GM12878 (cell line): ENCODE measurements around the gene MCFD2.

Source experiments
- BCL11A ChIP-seq: IDR thresholded peaks from 2 replicates; pipeline ENCODE4 v1.6.1; 2011; ENCODE audit warnings: low read depth, low read length
- CHD2 ChIP-seq: IDR thresholded peaks from 2 replicates; pipeline ENCODE4 v1.6.1; 2011; ENCODE audit warnings: low read depth, low read length, improper control_type of control experiment, borderline replicate concordance
- EP300 ChIP-seq, 2 experiments: fragments of 150-350 bp in 1 of 2; IDR thresholded peaks; 2 replicates each; pipeline ENCODE4 v1.6.1; 2011 to 2012; ENCODE audit warnings: low read depth in 2 of 2, low read length in 2 of 2, borderline replicate concordance in 1 of 2, improper control_type of control experiment in 1 of 2, inconsistent platforms in 1 of 2; ENCODE audit not compliant: control insufficient read depth in 1 of 2
- LARP7 ChIP-seq: fragments of 450-650 bp; IDR thresholded peaks from 2 replicates; pipeline ENCODE4 v1.6.1; 2017; ENCODE audit warnings: mild to moderate bottlenecking
- MYC ChIP-seq: IDR thresholded peaks from 2 replicates; pipeline ENCODE4 v1.6.1; 2011; ENCODE audit warnings: mild to moderate bottlenecking, low read length, moderate library complexity, inconsistent platforms; ENCODE audit not compliant: insufficient read depth, insufficient replicate concordance, insufficient read length, severe bottlenecking
- TF ChIP-seq, protein P1 (sequence below): IDR thresholded peaks from 2 replicates; pipeline ENCODE4 v1.6.1; 2012; ENCODE audit warnings: low read depth, low read length, improper control_type of control experiment

GRCh38 chr2:46914578-46915230 lies 902 bp downstream of the MCFD2 start:
- no peak for TF ChIP-seq LARP7
- TF ChIP-seq EP300 (IDR thresholded peaks at IDR 0.05; ENCODE audit: borderline replicate concordance in 1 of 2, control insufficient read depth in 1 of 2, low read depth in 2 of 2, low read length in 2 of 2): no peak
- TF ChIP-seq BCL11A: no peak
- TF ChIP-seq MYC: no peak
- no peak for TF ChIP-seq CHD2
- TF ChIP-seq, protein P1, sequence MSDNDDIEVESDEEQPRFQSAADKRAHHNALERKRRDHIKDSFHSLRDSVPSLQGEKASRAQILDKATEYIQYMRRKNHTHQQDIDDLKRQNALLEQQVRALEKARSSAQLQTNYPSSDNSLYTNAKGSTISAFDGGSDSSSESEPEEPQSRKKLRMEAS: no peak
